Measurements from ENCODE around the gene UNC5A.

Gene UNC5A

DNA sequence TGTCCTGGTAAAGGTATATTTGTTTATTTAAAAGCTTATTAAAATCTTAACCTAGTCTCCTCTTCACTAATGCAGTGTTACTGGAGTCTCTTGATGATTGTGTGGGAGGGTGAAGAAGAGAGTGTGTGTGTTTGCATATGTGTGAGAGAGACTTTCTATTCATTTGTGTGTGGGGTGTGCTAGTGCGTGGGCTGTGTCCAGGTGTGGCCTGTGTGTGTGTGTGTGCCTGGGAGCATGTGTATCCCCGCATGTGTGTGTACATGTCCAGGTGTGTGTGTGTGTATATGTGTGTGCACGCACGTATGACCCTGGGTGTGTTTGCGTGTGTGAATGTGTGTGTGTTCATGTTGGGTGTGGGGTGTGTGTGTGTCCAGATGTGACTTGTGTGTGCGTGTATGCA, 10.3 kb upstream of the UNC5A start:
- no peak for DNase-seq (ENCODE audit: low spot score)

DNA sequence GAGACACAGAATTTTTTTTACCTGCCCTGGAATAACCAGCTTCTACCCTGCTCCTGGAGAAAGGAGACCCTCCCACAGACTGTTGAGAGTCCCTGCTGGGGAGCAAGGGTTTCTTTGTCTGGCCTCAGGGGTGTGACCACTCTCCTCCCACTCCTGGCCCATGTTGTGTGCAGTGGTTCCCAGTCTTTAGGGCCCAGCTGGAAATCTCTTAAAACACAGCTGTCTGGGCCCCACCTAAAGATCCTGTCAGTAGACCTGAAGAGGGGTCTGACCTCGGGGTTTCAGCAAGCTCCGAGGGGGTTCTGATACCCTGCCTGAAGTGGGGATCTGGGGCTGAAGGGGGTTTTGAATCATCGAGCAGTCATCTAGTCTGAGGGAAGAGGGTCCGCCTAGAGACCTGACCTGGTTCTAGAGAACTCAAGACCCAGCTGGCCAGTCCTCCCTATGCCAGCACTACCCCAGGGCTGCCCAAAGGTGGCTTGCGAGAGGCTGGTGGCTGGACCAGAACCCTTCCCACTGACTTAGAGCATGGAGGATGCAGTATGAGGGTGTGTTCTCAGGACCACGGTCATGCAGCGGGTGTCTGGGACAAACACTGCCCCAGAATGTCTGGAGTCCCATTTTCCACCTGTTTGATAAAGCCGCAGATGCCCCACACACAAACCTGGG, 8.1 kb upstream of the UNC5A start:
- DNase-seq (ENCODE audit: low spot score) = no peak

DNA sequence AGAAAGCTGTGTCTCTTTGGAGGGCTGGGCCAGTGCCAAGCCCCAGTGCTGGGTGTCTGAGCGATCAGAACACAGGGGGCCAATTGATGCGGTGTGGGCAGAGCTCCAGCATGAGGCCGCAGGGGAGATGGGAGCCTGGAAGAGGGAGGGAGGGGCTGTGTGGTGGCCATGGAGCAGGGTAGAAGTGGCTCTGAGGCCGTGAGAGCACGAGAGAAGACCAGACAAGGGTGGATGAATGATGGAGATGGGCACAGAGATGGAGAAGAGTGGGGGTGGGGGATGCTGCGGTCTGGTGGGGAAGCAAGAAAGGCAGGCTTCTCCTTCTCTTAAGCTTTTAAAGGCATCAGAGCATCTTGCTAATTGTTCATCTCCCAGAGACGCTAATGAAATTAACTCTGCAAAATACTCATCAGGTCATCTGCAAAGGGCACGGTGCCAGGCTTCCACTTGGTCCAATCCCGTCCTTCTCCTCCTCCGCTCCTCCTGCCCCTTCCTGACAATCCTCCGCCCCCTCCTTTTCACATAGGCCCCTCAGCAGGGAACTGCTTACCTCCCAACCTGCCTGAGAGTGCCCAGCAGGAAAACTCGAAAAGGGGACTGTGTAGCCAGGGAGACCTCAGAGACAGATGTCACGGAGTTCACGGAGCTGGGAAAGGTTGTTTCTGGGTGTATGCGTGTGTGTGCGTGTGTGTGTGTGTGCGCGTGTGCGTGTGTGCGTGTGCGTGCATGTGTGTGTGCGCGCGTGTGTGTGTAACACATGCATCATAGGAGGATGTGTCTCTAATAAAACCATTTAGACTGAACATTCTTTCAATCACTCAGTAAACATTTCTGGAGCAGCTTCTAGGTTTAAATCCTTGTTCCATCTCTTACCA, 7.1 kb upstream of the UNC5A start:
- DNase-seq (ENCODE audit: low spot score) = no peak

GRCh38 chr5:176803943-176804498, 6.3 kb upstream of the UNC5A start:
- no peak for DNase-seq (ENCODE audit: low spot score)

GRCh38 chr5:176806137-176806536, 4.2 kb upstream of the UNC5A start:
- no peak for DNase-seq (ENCODE audit: low spot score)

DNA sequence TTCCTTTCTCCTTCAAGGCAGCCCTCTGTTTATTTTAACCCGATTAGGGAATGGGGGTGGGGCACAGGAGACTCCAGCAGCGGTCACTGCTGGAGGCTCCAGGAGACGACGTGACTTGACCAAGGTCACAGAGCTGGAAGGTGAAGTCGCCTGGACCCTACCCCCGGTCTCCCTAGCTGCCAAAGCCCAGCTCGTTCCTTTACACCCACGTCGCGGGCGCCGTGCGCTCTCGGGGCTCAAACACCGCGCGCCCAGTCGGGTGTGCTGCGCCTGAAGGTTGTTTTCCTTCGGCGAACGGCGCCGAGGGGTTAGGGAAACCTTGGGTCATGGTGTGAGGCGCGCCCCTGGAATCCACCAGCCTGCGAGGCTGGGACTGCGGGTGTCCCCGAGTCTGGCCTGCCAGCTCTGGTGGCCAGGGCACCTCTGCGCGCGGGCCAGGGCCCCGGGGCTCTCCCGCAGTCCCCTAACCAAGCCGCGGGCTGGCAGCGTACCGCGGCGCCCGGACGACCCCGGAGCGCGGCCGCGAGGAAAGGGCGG, 747 bp upstream of the UNC5A start:
- DNase-seq (ENCODE audit: low spot score) = no peak

GRCh38 chr5:176810687-176811501, 535 bp downstream of the UNC5A start:
- DNase-seq (ENCODE audit: low spot score) = no peak

- DNase-seq (ENCODE audit: low spot score) = peak; percentile 72
Observed at GRCh38 chr5:176812269-176813259, 2.2 kb downstream of the UNC5A start.

DNA sequence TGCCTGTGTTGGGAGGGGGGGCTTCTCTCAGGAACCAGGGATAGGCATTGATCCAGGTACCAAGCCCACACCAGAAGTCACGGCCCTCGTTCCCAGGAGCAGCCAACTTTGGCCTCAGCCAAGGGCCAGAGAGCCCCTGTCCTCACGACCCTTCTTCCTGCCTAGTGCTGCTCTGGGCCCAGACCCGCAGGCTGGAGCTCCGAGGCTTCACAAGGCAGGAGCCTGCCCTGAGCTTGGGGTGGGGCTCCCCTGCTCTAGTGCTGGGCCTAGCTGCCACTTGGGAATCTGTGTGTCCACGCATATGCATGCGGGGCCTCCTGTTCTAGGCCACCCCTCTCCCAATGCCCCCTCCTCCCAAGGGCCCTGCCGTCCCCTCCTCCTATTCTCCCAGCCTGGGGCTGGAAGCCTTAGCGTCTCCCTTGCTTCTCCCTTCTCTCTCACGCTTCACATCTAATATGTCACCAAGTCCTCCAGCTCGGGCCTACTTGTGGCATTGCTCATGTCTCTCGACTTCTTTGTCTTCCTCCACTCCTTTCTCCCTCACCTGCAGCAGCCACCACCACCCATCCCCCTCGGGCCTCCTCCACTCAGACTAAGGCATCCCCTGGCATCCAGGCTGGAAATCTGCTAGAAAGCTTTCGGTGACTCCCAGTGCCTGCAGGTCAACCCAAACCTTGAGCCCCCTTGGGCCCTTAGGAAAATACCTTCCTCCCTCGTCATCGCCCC, 3.4 kb downstream of the UNC5A start:
- DNase-seq (ENCODE audit: low spot score) = no peak

DNA sequence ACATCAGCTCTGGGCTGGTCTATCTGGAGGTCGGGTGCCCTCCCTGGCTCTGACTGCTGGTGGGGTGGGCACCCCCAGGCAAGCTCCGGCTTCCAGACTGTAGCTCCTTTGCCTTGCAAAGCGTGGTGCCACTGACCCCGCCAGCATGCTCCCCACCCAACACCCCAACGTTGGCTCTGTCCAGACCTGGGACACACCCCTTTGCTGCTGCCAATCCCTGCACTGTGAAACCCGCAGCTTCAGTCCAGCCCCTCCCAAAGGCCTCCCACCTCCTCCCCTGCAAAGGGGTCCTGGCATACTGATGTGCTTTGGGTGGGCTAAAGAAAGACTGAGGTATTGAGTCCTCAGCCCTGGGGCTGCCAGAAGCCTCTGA, 3.9 kb downstream of the UNC5A start:
- no peak for DNase-seq (ENCODE audit: low spot score)

GRCh38 chr5:176814836-176815438, 4.6 kb downstream of the UNC5A start:
- no peak for DNase-seq (ENCODE audit: low spot score)

DNA sequence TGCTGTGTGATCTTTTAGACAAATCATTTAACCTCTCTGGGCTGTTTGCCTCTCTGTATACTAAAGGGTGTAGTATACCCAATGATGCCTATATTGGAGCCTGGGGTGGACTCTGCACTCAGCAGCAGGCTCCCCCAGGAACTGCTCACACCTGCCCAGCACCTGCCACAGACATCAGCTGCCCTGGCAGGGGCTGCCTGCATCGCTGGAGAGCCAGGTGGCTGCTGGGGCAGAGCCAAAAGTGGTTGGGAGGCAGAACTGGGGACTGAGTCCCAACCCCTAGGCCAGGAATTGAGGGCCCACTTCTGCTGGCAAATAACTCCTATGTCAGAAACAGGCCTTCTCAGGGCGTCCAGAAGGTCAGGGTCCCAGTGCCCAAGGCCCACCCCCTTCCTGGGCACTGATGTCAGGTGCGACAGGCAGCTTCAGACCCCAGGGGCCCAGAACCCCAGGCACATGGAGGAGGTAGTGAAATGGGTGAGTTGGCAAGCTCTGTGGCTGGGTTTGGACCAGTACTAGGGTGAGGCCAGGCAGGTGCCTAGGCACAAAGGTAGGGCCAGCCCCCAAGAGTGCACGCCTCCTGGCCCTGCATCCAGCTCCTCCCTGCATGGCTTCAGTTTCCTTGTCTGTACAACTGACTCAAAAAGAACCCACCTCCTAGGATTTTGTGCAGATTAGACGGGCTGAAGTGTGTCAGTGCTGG, 5.8 kb downstream of the UNC5A start:
- DNase-seq (ENCODE audit: low spot score) = no peak

DNA sequence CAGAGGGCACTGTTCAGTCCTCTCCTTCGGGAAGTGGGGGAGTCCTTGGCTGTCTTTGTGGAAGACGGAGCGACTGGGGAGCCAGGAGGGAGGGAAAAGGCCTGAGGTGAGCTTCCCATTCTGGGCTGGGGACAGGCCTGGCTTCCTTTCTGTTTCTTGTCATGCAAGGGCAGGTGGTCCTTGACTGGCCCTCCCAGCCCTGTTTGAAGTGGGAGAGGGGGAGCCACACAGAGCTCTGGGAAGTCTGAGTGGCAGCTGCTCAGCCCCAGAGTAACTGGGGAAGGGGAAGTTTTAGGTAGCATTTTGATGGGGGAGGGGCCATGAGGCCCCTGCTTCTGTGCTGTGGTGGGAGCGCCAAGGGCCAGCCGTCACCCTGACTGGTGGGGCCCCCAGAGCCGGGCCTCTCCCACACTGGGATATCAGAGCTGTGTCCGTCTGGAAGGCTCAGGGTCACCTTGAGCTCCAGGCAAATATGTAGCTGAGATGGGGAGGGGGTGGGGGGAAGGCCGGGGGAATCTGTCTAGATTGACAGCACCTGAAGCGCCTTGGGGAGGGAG, 6.5 kb downstream of the UNC5A start:
- no peak for DNase-seq (ENCODE audit: low spot score)

- DNase-seq (ENCODE audit: low spot score) = no peak
Observed at GRCh38 chr5:176817369-176817840, 7.0 kb downstream of the UNC5A start.

GRCh38 chr5:176817841-176818377, 7.5 kb downstream of the UNC5A start:
- DNase-seq (ENCODE audit: low spot score) = peak; percentile 62

DNA sequence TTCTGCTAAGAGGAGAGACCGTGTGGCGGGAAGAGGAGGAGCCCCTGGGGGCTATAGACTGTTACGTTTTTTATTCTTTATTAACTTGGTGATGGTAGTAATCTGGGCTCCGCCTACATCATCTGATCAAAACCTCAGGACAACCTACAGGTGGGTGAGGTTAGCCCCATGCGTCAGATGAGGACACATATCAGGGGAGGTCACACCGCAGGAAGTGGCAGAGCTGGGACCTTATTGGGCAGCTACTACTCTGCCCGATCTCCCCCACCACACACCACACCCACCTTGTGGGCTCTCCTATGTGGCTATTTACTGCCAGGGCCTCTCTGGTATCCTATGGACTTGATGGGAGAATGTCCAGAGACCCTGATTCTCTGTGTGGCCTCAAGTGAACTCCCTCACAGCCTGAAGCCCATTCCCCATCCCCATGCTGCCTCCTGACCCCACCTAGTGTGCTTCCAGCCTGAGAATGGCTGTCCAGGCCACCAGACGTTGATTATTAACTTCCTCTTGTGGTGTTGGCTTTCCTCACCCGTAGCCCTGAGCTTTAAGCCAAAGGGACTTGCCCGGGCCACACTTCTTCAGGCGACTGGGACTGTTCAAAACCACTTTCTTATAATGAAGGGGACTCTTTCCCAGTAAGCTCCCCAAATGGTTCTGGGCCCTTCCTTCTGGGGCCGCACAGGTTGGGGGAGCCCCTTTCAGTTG, 8.2 kb downstream of the UNC5A start:
- DNase-seq (ENCODE audit: low spot score) = no peak

DNA sequence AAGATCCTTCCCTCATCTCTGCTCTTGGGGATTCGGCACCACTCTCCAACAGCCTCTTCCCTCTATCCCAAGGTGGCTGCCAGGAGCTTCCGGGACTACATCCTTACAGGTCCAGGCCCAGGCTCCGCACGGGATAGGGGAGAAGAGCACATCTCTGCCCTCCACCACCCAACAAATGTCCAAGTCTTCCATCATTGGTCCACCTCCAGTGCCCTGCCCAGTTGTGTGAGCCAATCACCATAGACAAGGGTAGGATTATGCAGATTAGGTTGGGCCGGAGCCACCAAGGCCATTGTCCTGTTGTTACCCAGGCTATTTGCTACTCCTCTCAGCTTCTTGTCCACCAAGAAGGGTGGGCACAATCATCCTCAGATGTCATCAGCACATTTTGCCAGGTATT, 9.1 kb downstream of the UNC5A start:
- DNase-seq (ENCODE audit: low spot score) = no peak

GRCh38 chr5:176820937-176821336, 10.6 kb downstream of the UNC5A start:
- no peak for DNase-seq (ENCODE audit: low spot score)
